K562 (cell line): ENCODE data around the gene GPSM3. TPM values are rescaled to one million over a fixed set of nuclear protein-coding genes. Genes with fewer than 3 reads are reported as not detected.
A peak's percentile ranks its signal among the peaks of the same experiment; 100 is the strongest.

Experiments used
- C11orf30 ChIP-seq: fragments of 450-650 bp; IDR thresholded peaks from 2 replicates; pipeline ENCODE4 v1.6.1; 2016; ENCODE audit warnings: low read depth, mild to moderate bottlenecking
- CSDE1 ChIP-seq, 2 experiments: fragments of 450-650 bp; IDR thresholded peaks; 2 replicates each; pipeline ENCODE4 v1.6.1; 2016; ENCODE audit warnings: mild to moderate bottlenecking in 1 of 2
- EWSR1 ChIP-seq: fragments of 450-650 bp; IDR thresholded peaks from 2 replicates; pipeline ENCODE4 v1.6.1; 2018; ENCODE audit warnings: borderline replicate concordance, mild to moderate bottlenecking, low read depth, moderate library complexity; ENCODE audit not compliant: partially characterized antibody
- FOSL1 ChIP-seq: fragments of 200-800 bp; sonication (Bioruptor generic); conservative IDR thresholded peaks from 2 replicates; pipeline ENCODE4 v1.6.1; 2016; ENCODE audit warnings: missing genetic modification characterization, missing compliant biosample characterization
- HDAC3 ChIP-seq: fragments of 450-650 bp; IDR thresholded peaks from 2 replicates; pipeline ENCODE4 v1.6.1; 2018; ENCODE audit warnings: borderline replicate concordance, mild to moderate bottlenecking, moderate library complexity; ENCODE audit not compliant: partially characterized antibody
- ILK ChIP-seq: fragments of 450-650 bp; IDR thresholded peaks from 2 replicates; pipeline ENCODE4 v1.6.1; 2016; ENCODE audit warnings: missing genetic modification characterization, low read depth, mild to moderate bottlenecking, missing compliant biosample characterization, moderate library complexity, borderline replicate concordance
- KDM4B ChIP-seq, 2 experiments: fragments of 450-650 bp in 1 of 2; sonication (generic) in 1 of 2; IDR thresholded peaks; 2 replicates each; pipeline ENCODE4 v1.6.1; 2016 to 2017; ENCODE audit warnings: borderline replicate concordance in 2 of 2, antibody characterized with exemption in 1 of 2, low read depth in 1 of 2, mild to moderate bottlenecking in 1 of 2
- NCOA1 ChIP-seq: fragments of 450-650 bp; IDR thresholded peaks from 2 replicates; pipeline ENCODE4 v1.6.1; 2016; ENCODE audit warnings: low read depth
- NR2C1 ChIP-seq, 2 experiments: fragments of 450-650 bp; IDR thresholded peaks; 2 replicates each; pipeline ENCODE4 v1.6.1; 2017; ENCODE audit warnings: mild to moderate bottlenecking in 2 of 2, antibody characterized with exemption in 1 of 2, inconsistent platforms in 1 of 2, missing compliant biosample characterization in 1 of 2, missing genetic modification characterization in 1 of 2
- SP2 ChIP-seq: IDR thresholded peaks from 2 replicates; pipeline ENCODE4 v1.6.1; 2011; ENCODE audit warnings: mild to moderate bottlenecking, low read depth, low read length, moderate library complexity; ENCODE audit not compliant: poor library complexity, severe bottlenecking; ENCODE audit errors: extremely low read depth
- SRSF3 ChIP-seq: fragments of 200-400 bp; formaldehyde crosslinking; IDR thresholded peaks from 2 replicates; pipeline ENCODE4 v1.6.1; 2016; ENCODE audit warnings: mild to moderate bottlenecking, low read length, moderate library complexity; ENCODE audit not compliant: insufficient read depth
- TEAD2 ChIP-seq: fragments of 450-650 bp; IDR thresholded peaks from 2 replicates; pipeline ENCODE4 v1.6.1; 2016; ENCODE audit warnings: missing genetic modification characterization, control low read depth, missing compliant biosample characterization
- ZBED1 ChIP-seq: IDR thresholded peaks from 2 replicates; pipeline ENCODE4 v1.6.1; 2014
- ZBTB7A ChIP-seq: IDR thresholded peaks from 2 replicates; pipeline ENCODE4 v1.6.1; 2011; ENCODE audit warnings: low read depth, mild to moderate bottlenecking, low read length, moderate library complexity, borderline replicate concordance; ENCODE audit not compliant: control insufficient read depth
- ZNF311 ChIP-seq: fragments of 250-450 bp; sonication (Bioruptor Pico); IDR thresholded peaks from 2 replicates; pipeline ENCODE4 v1.4.0; 2020; ENCODE audit warnings: mild to moderate bottlenecking, moderate library complexity
- ZNF583 ChIP-seq: fragments of 250-450 bp; sonication (Bioruptor Pico); IDR thresholded peaks from 2 replicates; pipeline ENCODE4 v1.4.0; 2020
- polyA plus RNA-seq, 8 experiments: library from polyadenylated mRNA; depleted of rRNA in 4 of 8; stranded (reverse) in 5 of 8; unstranded in 3 of 8; fragments of >200 nt; fragmentation: Nextera tagmentation in 2 of 8; fragmentation: Illumina TruSeq in 1 of 8; extraction: Ambion mirVana in 2 of 8; extraction: Trizol in 1 of 8; gene quantifications; 2 replicates each; pipeline versions ENCODE4 v1.2.1 to v1.2.3, GENCODE V29; 2011 to 2014; ENCODE audit warnings: inconsistent platforms in 1 of 8, missing spikeins in 1 of 8
- total RNA-seq, 7 experiments: library from RNA; depleted of rRNA in 6 of 7; stranded (reverse); fragments of >200 nt in 6 of 7; fragmentation: Illumina TruSeq in 2 of 7; extraction: Trizol in 2 of 7; gene quantifications; 2 replicates each; pipeline versions ENCODE4 v1.2.1 to v1.2.3, GENCODE V29; 2011 to 2021; ENCODE audit warnings: low replicate concordance in 1 of 7
- TF ChIP-seq, protein P1 (sequence below): fragments of 200-800 bp; sonication (Bioruptor generic); IDR thresholded peaks from 2 replicates; pipeline ENCODE4 v1.6.1; 2016; ENCODE audit warnings: missing genetic modification characterization, missing compliant biosample characterization
- TF ChIP-seq, protein P2 (sequence below): fragments of 450-650 bp; IDR thresholded peaks from 2 replicates; pipeline ENCODE4 v1.6.1; 2018; ENCODE audit not compliant: partially characterized antibody

Gene GPSM3
- total and polyA plus RNA-seq, 9 of the 15 experiments (the other 6 are each of a cell fraction or from before 2014, with no cell fraction given): 5.3 to 42.6 (median 24.4) TPM

GRCh38 chr6:32154514-32155161 lies 37.8 kb downstream of the GPSM3 start (continued):
- TF ChIP-seq, protein P1, sequence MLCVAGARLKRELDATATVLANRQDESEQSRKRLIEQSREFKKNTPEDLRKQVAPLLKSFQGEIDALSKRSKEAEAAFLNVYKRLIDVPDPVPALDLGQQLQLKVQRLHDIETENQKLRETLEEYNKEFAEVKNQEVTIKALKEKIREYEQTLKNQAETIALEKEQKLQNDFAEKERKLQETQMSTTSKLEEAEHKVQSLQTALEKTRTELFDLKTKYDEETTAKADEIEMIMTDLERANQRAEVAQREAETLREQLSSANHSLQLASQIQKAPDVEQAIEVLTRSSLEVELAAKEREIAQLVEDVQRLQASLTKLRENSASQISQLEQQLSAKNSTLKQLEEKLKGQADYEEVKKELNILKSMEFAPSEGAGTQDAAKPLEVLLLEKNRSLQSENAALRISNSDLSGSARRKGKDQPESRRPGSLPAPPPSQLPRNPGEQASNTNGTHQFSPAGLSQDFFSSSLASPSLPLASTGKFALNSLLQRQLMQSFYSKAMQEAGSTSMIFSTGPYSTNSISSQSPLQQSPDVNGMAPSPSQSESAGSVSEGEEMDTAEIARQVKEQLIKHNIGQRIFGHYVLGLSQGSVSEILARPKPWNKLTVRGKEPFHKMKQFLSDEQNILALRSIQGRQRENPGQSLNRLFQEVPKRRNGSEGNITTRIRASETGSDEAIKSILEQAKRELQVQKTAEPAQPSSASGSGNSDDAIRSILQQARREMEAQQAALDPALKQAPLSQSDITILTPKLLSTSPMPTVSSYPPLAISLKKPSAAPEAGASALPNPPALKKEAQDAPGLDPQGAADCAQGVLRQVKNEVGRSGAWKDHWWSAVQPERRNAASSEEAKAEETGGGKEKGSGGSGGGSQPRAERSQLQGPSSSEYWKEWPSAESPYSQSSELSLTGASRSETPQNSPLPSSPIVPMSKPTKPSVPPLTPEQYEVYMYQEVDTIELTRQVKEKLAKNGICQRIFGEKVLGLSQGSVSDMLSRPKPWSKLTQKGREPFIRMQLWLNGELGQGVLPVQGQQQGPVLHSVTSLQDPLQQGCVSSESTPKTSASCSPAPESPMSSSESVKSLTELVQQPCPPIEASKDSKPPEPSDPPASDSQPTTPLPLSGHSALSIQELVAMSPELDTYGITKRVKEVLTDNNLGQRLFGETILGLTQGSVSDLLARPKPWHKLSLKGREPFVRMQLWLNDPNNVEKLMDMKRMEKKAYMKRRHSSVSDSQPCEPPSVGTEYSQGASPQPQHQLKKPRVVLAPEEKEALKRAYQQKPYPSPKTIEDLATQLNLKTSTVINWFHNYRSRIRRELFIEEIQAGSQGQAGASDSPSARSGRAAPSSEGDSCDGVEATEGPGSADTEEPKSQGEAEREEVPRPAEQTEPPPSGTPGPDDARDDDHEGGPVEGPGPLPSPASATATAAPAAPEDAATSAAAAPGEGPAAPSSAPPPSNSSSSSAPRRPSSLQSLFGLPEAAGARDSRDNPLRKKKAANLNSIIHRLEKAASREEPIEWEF (CRISPR knock-in tag): no peak
- no peak for TF ChIP-seq HDAC3
- TF ChIP-seq ZBTB7A: peak; percentile 93
- TF ChIP-seq ZBED1: no peak
- TF ChIP-seq ZNF583 (CRISPR knock-in tag): no peak
- no peak for TF ChIP-seq C11orf30
- no peak for TF ChIP-seq ILK (tag)
- no peak for TF ChIP-seq NR2C1 (IDR thresholded peaks at IDR 0.05)
- no peak for TF ChIP-seq NR2C1 (tag; IDR thresholded peaks at IDR 0.05)
- no peak for TF ChIP-seq KDM4B (IDR thresholded peaks at IDR 0.05; ENCODE audit: borderline replicate concordance in 2 of 2, low read depth in 1 of 2)
- TF ChIP-seq SRSF3: no peak
- no peak for TF ChIP-seq ZNF311 (CRISPR knock-in tag)
- TF ChIP-seq NCOA1: no peak
- TF ChIP-seq TEAD2 (tag): no peak
- no peak for TF ChIP-seq SP2
- TF ChIP-seq EWSR1: no peak
- TF ChIP-seq FOSL1: peak; percentile 30; the same call in 1 of the 2 replicates
- TF ChIP-seq, protein P2, sequence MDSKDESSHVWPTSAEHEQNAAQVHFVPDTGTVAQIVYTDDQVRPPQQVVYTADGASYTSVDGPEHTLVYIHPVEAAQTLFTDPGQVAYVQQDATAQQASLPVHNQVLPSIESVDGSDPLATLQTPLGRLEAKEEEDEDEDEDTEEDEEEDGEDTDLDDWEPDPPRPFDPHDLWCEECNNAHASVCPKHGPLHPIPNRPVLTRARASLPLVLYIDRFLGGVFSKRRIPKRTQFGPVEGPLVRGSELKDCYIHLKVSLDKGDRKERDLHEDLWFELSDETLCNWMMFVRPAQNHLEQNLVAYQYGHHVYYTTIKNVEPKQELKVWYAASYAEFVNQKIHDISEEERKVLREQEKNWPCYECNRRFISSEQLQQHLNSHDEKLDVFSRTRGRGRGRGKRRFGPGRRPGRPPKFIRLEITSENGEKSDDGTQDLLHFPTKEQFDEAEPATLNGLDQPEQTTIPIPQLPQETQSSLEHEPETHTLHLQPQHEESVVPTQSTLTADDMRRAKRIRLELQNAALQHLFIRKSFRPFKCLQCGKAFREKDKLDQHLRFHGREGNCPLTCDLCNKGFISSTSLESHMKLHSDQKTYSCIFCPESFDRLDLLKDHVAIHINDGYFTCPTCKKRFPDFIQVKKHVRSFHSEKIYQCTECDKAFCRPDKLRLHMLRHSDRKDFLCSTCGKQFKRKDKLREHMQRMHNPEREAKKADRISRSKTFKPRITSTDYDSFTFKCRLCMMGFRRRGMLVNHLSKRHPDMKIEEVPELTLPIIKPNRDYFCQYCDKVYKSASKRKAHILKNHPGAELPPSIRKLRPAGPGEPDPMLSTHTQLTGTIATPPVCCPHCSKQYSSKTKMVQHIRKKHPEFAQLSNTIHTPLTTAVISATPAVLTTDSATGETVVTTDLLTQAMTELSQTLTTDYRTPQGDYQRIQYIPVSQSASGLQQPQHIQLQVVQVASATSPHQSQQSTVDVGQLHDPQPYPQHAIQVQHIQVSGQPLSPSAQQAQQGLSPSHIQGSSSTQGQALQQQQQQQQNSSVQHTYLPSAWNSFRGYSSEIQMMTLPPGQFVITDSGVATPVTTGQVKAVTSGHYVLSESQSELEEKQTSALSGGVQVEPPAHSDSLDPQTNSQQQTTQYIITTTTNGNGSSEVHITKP: peak; percentile 68
- no peak for TF ChIP-seq CSDE1 (IDR thresholded peaks at IDR 0.05)
